GM18502 (cell line): ENCODE measurements around the gene ABLIM1.

Experiments
- ATAC-seq: cut with Tn5 transposase; IDR thresholded peaks from one replicate; pipeline ENCODE4 v1.9.1; 2021; ENCODE audit warnings: mild to moderate bottlenecking; ENCODE audit not compliant: unreplicated experiment, poor library complexity

The ABLIM1 gene

GRCh38 chr10:114626841-114627240, 31.2 kb downstream of the ABLIM1 start:
- no peak for ATAC-seq

DNA sequence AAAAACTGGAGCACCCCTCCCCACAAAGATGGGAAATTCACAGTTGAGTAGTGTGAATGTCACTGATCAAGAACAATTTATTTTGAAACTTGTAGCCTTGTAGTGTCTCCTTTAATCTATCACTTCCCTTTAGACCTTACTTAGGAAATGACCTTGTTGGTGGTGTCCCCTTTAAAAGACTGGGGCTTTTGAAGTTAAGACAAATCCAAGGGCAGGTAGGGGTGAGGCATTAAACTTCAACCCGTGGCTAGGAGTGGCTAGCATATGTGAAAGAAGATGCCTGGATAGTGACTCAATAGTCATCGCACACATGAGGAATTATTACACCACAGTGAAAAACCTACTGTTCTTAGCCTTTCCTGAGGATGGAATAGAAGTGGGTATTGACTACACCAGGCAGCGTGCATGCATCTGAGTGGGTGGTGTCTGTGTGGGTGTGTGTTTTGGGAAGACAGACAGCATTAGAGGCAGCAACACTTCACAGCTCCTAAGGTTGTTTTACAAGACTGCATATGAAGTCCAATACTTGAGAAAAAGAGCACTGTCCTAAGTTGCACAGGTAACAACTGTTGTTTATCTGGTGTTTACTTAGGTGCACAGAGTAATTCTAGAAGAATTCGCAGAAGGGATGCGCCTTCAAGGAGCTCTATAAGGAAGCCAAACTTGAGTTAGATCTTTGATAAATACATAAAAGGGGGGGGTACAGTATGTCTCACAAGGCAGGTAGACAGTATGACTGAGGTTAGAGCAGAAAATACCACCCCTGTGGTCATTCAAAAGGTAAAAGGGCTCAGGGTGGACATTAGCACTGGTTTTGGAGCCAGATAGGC, 32.9 kb downstream of the ABLIM1 start:
- ATAC-seq, result no peak

GRCh38 chr10:114624422-114624821, 33.7 kb downstream of the ABLIM1 start:
- ATAC-seq, result no peak

DNA sequence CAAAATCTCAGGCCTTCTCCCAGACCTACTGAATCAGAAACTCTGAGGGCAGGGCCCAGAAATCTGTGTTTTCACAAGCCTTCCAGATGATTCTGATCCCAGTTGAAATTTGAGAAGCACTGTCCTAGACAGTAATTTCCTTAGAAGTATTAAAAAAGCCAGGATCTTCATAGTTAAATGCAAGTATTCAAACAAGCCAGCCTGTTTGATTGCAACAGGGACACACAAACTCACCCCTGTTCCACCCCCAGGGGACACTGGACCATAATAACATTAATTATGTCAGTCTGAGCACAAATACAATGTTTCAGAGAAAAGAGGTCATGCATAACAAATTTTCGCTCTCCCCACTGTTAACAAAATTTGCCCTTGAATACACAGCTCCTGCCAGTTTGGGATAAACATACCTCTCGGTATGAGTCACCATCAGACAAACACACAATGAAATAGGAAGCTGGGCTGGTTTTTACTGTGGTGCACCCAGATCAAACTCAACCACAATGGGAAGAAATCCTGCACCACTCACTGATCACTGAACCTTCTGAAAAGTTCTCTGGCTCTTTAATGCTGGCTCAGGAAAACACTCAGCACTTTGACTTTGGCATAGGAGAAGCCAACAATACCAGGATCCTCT, 34.3 kb downstream of the ABLIM1 start:
- ATAC-seq, result no peak

DNA sequence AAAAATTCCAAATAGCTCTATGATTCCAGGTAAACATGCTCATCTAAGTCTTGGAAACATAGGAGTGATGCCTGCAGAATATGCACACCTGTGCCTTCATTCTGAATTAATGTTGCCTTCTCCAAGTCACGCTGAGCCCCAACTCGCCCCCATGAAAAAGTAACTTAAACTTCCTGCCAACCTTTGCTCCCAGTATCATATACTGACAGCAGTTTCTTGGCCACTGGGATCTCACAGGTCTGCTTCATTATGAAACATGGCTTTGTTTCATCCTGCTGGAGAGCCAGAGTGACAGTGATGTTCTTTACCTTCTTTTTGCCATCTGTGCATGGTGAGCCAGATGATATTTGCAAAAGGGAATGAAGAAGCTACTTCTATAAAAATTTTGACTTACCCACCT, 34.9 kb downstream of the ABLIM1 start:
- no peak for ATAC-seq

GRCh38 chr10:114618722-114619121, 39.4 kb downstream of the ABLIM1 start:
- ATAC-seq, result no peak

- no peak for ATAC-seq
Observed at GRCh38 chr10:114616516-114616915, 41.6 kb downstream of the ABLIM1 start.

DNA sequence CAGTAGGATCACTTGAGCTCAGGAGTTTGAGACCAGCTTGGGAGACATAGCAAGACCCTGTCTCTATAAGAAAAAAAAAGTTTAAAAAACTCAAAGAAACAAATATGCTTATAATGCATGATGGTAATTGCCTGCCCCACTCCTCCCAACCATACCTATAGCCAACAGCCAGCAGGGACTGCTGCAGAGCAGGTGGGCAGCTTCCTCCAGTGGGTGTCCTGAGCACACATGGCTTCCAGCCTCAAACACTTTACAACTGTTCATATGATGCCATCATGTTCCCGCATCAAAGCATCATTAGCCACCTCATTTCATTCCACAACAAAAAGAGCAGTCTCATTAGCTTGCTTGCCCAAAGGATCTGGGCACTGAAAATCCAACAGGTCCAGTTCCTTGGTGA, 42.0 kb downstream of the ABLIM1 start:
- no peak for ATAC-seq

DNA sequence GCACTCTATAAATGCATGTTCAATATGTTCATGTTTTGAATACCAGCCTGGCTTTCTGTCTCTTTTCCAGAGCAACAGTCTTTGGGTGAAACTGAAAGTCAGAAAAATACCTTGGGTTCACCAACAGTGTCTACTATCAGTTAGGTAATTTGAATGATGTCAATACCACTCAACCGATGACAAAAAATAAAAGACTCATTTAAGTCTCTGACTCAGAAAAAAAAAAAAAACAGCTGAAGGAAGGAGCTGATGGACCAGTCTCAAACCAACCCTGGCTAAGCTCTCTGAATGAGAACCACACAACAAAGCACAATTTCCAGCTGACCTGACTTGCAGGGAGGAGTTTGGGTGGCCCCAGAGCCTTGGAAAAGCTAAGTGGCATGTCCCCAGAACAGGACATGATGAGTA, 42.5 kb downstream of the ABLIM1 start:
- peak; percentile 95 for ATAC-seq

DNA sequence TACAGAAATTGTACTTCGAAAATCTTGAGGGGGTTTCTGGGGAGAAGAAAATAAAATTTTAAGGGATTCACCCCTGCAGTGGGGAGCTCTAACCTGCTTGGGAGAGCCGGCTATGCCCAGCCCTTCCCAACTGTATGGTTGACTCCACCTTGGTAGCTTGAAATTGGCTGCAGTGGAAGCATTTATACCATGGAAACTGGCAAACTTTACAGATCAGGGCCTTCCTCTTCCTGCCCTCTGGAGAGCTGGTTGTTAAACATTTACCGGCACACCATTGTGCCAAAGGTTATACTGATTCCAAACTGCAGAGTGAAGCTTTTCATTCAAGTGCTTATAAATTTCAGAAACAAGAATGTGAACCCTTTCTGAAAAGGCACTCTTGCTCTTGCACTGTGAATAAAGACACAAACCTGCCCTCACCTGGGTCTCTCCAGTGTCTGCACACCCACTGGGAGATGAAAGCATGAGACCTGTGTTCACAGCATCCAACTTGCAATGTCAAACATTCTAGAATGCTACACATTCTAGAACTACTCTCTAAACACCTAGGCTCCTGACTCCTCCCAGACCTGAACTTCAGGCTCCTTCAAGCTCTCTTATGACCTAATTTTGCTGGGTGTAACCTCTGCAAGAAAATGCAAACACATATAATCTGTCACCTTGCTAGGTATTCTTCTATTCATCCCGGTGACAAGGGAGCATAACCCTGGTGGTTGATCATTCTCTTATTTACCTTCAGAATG, 44.7 kb downstream of the ABLIM1 start:
- ATAC-seq, result no peak

DNA sequence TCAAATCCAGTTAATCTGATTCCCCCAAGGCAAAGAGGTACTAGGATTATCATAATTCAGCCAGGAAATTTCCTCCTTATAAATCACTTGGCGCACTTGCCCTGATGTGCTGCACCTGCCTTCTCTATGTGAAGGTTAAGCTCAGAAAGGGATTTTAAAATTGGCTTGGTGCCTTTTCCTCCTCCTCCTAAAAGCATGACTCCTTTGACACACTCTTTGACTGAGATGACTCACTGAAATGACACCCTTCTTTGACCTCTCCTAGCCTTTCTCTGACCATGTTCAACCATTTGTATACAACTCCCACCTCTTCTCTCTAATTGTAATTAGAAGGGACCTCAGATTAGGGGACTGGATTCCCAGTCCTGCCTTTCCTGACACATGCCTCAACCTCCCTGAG, 46.5 kb downstream of the ABLIM1 start:
- no peak for ATAC-seq

- ATAC-seq, result no peak
Observed at GRCh38 chr10:114609518-114610426, 48.3 kb downstream of the ABLIM1 start.

DNA sequence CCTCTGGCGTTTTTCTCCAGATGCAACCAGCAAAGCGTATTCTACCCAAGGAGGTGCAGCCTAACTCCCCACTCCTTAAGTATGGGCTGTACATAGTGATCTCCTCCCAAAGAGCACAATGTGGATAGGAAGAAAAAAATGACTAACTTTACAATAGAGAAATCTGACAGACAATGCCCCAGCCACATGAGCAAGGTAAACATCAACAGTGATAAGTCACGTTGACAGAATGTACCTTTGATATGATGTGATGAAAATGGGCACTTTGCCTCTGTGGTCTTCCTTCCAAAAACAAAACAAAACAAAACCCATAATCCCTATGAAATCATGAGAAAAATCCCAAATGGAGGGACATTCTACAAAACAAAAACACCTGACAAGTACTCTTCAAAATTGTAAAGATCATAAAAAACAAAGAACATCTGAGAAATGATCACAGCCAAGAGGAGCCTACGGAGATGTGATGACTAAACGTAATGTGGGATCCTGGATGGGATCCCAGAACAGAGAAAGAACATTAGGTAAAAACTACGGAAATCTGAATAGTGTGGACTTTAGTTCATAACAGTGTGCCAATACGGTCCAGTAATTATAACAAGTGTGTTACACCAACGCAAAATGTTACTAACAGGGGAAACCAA, 50.6 kb downstream of the ABLIM1 start:
- no peak for ATAC-seq

- ATAC-seq, result no peak
Observed at GRCh38 chr10:114605155-114605797, 52.8 kb downstream of the ABLIM1 start.

DNA sequence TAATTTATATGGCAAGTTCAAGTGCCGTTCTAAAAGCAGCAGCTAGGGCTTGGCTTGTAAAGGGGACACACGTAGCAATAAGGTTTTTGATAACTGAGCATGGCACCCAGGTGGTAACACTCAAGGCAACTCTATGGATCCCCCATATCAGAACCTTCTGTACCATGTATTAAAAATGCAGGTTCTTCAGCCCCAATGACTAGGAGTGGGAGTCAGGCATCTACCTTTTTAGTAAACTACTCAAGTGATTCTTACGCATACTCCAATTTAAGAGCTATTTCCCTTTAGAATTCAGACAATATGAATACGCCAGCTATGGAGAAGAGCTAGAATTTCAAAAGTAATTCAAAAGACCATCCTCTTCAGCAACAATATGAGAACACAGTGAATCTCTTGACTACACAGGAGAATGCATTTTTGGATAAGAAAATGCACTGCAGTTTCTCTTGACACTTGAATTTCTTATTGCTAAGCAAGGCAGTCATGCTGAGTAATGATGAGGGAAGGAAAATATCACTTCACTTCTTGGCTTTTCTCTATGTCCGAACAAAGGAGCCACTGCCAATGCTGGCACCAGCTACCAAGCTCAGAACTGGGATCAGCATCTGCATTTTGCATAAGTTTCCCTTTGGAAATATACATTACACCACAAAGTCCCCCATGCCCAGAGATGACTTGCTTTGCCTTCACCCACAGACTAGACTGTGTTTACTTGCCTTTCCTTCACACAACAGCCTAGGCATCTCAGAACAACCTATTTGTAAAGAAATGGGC, 53.5 kb downstream of the ABLIM1 start:
- no peak for ATAC-seq

- ATAC-seq, result no peak
Observed at GRCh38 chr10:114603948-114604347, 54.1 kb downstream of the ABLIM1 start.

DNA sequence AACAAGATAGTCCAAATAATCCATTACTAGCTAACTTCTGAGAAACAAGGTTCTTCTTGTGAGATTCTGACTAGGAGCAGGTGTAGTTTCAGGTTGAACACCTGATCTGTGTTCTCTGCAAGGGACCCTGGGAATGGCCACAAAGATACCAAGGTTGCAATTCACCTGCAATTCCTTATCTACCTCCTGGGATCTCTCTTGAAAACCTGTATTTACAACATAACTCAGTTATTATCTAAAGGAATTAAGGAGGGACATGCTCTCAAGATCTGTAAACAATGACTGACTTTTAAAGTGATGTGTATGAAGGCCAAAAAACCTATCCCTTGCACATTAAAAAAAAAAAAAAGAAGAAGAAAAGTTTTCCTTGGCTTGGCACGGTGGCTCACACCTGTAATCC, 54.8 kb downstream of the ABLIM1 start:
- ATAC-seq, result no peak

DNA sequence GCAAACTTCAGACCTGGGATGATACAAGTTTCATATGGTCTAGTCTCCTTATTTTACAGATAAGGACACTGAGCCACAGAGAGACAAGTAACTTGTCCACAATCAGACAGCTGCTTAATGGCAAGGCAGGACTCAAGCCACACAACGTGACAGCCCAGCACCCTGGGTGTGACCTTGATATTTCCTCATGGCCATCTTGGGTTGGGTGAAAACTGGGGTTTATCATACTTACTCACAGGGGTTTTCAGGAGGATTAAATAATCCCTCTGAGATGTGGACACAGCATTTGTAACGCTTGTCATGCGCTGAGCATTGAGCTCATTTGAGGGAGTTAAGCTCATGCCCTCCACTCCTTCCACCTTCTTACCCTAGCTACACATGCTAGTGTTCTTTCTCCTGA, 58.0 kb downstream of the ABLIM1 start:
- ATAC-seq, result no peak

- ATAC-seq, result no peak
Observed at GRCh38 chr10:114596793-114597192, 61.3 kb downstream of the ABLIM1 start.
